GM13976 (cell line): ENCODE results near the gene PARP9.
"Not testable (repeated sequence)": the region's sequence is repeated elsewhere in the genome, so short reads cannot be mapped to it uniquely, and the experiment has no call there.

Experiments
- DNase-seq: peaks from one replicate; pipeline ENCODE4 v3.0.0; 2012; ENCODE audit warnings: low spot score
- CTCF ChIP-seq: IDR thresholded peaks from 2 replicates; pipeline ENCODE4 v1.5.1; 2012; ENCODE audit warnings: borderline replicate concordance, mild to moderate bottlenecking; ENCODE audit not compliant: insufficient read depth; ENCODE audit errors: extremely low read depth, missing control alignments, control extremely low read depth
- in situ Hi-C: fragments of 300-500 bp; cut with MboI; formaldehyde crosslinking; loops from one replicate; pipeline ENCODE4 v1.12.0; 2022; ENCODE audit warnings: low sequenced_read_pairs, mixed read lengths, inconsistent platforms; ENCODE audit not compliant: unreplicated experiment

PARP9 gene

GRCh38 chr3:122512284-122512683 is 51.8 kb downstream of the PARP9 start:
- TF ChIP-seq CTCF = no peak
- DNase-seq = no peak
- in situ Hi-C loops = no loop called here

- no peak for DNase-seq
- TF ChIP-seq CTCF = no peak
- in situ Hi-C loops = no loop called here
These were observed 53.1 kb downstream of the PARP9 start for GRCh38 chr3:122510878-122511535.

- in situ Hi-C loops, DNase-seq: not testable (repeated sequence)
These were observed 55.2 kb downstream of the PARP9 start for GRCh38 chr3:122508944-122509343.

GRCh38 chr3:122508135-122508914 is 55.8 kb downstream of the PARP9 start:
- in situ Hi-C loops = no loop called here
- no peak for DNase-seq
- no peak for TF ChIP-seq CTCF

- in situ Hi-C loops = no loop called here
- TF ChIP-seq CTCF = no peak
- no peak for DNase-seq
These were observed 57.6 kb downstream of the PARP9 start for GRCh38 chr3:122506450-122506849.

- in situ Hi-C loops = no loop called here
- no peak for DNase-seq
- no peak for TF ChIP-seq CTCF
These were observed 58.4 kb downstream of the PARP9 start for GRCh38 chr3:122505676-122506075.

GRCh38 chr3:122502941-122503340 is 61.2 kb downstream of the PARP9 start:
- no peak for DNase-seq
- no peak for TF ChIP-seq CTCF
- in situ Hi-C loops = no loop called here
